ENCODE measurements around the gene POLR1E.

POLR1E gene, protein sequence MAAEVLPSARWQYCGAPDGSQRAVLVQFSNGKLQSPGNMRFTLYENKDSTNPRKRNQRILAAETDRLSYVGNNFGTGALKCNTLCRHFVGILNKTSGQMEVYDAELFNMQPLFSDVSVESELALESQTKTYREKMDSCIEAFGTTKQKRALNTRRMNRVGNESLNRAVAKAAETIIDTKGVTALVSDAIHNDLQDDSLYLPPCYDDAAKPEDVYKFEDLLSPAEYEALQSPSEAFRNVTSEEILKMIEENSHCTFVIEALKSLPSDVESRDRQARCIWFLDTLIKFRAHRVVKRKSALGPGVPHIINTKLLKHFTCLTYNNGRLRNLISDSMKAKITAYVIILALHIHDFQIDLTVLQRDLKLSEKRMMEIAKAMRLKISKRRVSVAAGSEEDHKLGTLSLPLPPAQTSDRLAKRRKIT

DNA sequence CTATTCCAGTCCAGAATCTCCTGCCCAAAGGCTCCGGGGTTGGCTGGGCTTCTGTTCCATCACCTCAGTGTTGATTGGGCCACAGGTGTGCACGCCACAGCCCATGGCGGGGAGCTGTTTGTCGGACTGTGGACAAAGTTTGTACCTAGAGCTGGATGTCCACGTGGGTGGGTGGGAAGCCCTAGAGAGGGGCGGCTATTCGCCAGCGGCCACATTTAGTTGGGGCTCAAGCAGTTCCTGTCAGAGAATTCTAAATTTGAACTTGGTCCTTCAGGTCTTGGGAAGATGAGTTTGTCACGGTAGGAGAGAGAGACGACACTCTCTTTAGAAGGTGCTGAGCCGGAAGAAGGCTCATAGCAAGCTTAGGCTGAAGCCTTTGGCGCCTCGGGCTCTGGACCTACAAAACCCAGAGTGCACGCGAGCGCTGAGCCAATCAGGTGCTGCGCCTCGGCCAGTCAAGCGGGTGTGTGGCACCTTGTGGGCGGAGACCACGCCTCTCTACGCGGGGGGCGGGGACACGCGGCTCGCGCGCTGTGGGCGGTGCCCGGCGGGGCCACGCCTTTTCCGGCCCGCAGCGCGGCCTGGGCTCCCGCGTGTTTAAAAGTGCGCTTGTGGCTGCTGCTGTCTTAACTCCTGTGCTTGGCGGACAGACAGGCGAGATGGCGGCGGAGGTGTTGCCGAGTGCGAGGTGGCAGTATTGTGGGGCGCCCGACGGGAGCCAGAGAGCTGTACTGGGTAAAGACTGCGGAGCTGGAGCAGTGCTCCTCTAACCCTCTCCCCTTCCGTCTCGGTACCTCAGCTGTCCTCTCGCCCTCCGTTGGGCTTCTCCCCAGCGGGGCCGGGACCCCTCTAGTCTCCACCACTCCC, at the start of gene POLR1E:
POLR1E (plus strand) TSS at position 560 of the 867 bp plus-strand sequence; CDS start at position 660, 100 bp downstream.
- DNase-seq, result peak; percentile 94

- DNase-seq, result no peak
These were observed 49.2 kb upstream of the POLR1E start for GRCh38 chr9:37436540-37436939.

DNA sequence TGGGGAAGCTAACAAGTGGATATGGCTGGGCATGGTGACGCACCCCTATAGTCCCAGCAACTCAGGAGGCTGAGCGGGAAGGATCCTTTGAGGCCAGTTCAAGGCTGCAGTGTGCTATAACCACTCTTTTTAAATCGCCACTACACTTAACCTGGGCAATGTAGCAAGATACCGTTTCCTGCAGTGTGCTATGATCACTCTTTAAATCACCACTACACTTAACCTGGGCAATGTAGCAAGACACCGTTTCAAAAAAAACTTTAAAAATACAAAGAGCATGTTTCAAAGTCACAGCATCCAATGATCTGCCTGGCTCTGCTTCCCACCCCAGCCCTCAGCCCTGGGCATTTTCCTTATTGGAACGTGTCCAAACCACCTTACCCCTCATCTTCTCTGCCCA, 48.7 kb upstream of the POLR1E start:
- no peak for DNase-seq

- DNase-seq, result no peak
These were observed 48.1 kb upstream of the POLR1E start for GRCh38 chr9:37437621-37438020.

- no peak for DNase-seq
These were observed 47.4 kb upstream of the POLR1E start for GRCh38 chr9:37438359-37438758.

- DNase-seq, result no peak
These were observed 43.9 kb upstream of the POLR1E start for GRCh38 chr9:37441776-37442370.

- DNase-seq, result no peak
These were observed 43.2 kb upstream of the POLR1E start for GRCh38 chr9:37442556-37442955.

- no peak for DNase-seq
These were observed 42.2 kb upstream of the POLR1E start for GRCh38 chr9:37443566-37443965.

GRCh38 chr9:37444890-37445289, 40.9 kb upstream of the POLR1E start:
- no peak for DNase-seq

DNA sequence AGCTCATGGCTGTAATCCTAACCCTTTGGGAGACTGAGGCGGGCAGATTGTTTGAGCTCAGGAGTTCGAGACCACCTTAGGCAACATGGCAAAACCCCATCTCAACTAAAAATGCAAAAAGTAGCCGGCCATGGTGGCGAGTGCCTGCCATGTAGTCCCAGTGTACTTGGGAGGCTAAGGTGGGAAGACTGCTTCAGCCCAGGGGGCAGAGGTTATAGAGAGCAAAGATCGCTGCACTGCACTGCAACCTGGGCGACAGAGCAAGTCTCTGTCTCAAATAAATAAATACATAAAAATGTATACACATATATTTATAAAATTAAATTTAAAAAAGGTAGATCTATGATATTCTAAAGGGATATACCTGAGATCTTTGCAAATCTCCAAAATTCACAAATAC, 39.9 kb upstream of the POLR1E start:
- DNase-seq, result no peak

DNA sequence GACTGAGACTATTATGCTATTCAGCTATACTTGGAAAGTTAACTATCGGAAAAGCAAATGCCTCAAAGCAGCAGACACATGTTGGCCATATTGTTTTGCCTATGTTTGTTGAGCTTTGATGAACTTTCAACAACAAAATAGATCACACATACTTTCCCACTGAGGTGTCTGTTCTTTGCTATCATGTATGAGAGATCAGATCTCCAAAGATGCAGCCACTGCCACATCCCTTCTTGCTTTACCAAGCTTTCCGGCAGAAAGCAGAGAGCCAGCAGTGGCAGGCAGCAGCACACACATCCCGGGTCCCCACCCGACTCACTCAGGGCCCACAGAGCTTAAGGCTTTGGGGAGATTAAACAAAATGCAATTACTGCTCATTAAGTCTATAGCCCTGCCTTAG, 39.3 kb upstream of the POLR1E start:
- DNase-seq, result no peak

- DNase-seq, result no peak
These were observed 38.6 kb upstream of the POLR1E start for GRCh38 chr9:37447111-37447510.

GRCh38 chr9:37449862-37450632, 35.7 kb upstream of the POLR1E start:
- no peak for DNase-seq

DNA sequence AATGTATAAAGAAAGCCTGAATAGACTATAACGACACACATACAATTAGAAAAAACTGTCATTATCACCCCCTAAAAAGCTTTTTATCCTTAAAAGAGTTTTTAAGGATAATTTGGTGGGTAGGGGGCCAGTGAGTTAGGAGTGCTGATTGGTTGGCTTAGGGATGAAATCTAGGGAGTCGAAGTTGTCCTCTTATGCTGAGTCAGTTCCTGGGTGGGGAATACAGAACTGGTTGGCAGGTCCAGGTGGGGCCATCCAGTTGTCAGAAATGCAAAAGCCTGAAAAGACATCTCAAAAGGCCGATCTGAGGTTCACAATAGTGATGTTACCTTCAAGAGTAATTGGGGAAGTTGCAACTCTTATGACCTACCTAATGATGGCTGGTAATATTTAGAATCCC, 34.1 kb upstream of the POLR1E start:
- no peak for DNase-seq

DNA sequence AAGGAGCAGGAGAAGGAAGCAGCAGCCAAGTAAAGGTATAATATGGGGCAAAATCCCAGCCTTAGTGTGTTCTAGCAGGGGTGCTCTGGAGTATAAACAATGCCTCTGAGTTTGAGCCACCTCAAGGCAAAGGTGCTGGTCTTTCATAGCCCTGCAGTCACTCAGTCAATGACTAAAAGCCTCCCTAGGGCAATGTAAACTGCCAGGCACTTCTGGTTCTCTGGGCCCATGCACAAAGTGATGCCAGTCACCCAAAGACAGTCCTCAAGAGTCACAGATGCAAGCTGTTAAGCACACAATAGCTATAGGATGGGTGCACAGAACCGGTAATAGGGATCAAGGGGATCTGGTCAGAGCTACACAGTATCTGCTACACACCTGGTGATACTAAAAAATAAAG, 33.1 kb upstream of the POLR1E start:
- no peak for DNase-seq

GRCh38 chr9:37453827-37454226, 31.9 kb upstream of the POLR1E start:
- DNase-seq, result no peak

DNA sequence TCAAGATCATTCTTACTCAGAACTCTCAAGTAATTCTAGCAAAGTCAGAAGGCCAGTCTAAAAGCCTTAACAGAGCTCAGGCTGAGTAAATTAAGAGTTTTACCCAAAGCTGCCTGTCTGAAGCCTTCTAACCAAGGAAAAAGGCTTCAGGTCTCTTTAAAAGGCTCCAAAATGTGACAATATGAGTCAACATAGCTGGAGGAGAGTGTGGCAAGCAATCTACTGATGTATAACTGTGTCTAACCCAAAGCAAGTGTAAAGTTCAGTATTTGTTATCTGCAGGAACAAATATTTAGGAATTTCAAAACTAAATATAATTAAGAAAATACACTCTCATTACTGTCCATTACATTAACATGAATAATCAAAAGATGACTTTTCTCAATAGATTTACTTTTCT, 31.5 kb upstream of the POLR1E start:
- DNase-seq, result no peak

DNA sequence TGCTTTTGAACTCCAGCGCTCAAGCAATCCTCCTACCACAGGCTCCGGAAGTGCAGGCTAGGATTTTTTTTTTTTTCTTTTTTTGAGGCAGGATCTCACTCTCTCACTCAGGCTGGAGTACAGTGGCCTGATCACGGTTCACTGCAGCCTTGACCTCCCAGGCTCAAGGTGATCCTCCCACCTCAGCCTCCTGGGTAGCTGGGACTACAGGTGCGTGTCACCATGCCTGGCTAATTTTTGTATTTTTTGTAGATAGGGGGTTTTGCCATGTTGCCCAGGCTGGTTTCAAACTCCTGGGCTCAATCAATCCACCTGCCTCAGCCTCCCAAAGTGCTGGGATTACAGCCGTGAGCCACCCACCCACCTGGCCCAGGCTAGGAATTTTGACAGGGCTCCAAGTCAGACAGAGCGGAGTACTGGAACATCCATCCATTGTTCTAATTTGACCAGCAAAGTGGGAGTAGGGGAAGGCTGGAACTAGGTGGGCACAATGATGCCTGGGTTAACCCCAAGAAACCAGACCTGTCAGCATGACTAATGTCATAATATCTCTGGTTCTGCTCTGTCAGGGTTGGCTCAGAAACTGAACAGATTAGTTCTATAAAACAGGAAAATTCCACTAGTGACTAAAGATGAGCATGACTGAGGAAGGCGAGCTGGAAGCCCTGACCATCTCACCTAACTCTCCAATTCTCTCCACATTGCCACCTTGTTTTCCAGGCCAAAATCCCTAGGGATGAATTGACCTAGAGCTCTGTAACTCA, 29.7 kb upstream of the POLR1E start:
- DNase-seq, result no peak

- DNase-seq, result no peak
These were observed 28.9 kb upstream of the POLR1E start for GRCh38 chr9:37456817-37457216.

- DNase-seq, result no peak
These were observed 21.7 kb upstream of the POLR1E start for GRCh38 chr9:37464006-37464405.

GRCh38 chr9:37464426-37465248, 21.1 kb upstream of the POLR1E start:
- peak; percentile 73 for DNase-seq
